ENCODE measurements around the gene RPL27.

The RPL27 gene

GRCh38 chr17:43044024-43044423, 45.8 kb downstream of the RPL27 start:
- no peak for DNase-seq

GRCh38 chr17:43051969-43052368, 53.8 kb downstream of the RPL27 start:
- no peak for DNase-seq
